ENCODE measurements around the gene ATG16L1. TPM values are rescaled to one million over a fixed set of nuclear protein-coding genes. Genes with fewer than 3 reads are reported as not detected.

The ATG16L1 gene
- total and polyA plus RNA-seq, 9 of the 15 experiments (the other 6 are each of a cell fraction or from before 2014, with no cell fraction given), result 6.4 to 21.3 (median 17.2) TPM

DNA sequence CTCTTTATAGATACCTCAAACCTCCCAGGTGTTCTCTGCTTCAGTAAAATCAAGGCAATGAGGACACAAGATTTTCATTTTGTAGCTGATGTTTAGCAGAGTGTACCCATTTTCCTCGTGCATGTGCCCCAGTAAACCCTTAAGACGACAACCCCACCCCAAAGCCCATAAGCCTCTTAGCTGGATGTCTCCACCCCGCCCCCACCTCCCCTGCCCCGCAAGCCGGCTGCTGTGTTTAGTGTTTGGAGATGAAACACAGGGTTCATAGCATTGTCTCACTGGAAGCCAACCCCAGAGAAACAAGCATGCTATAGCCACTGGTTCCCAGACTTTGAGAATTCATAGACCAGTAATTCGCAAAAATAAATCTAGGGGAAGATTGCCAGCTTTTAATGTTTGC is 50.3 kb downstream of the ATG16L1 start:
- Histone ChIP-seq H2AFZ (ENCODE audit: low read depth, low read length) (no peak overlapping the region), H3K9me1 (ENCODE audit: control insufficient read depth, insufficient read depth, low read length) (no peaks in the 10 kb centered on the region), H3K9me3 (replicated peaks; ENCODE audit: control insufficient read depth, insufficient read depth, low read depth, low read length) (no peaks in the 10 kb centered on the region), H3K4me1 (replicated peaks in 1 of 2; ENCODE audit: control insufficient read depth in 2 of 2, insufficient read depth in 2 of 2, low read length in 2 of 2) (no peaks in the 10 kb centered on the region; a peak in 1 of 5 replicates), H3K4me3 (no peak overlapping the region), H3K9ac (ENCODE audit: insufficient read depth in 1 of 2, low read depth in 2 of 2, low read length in 2 of 2) (no peak overlapping the region), H3K4me2 (ENCODE audit: insufficient read depth, low read length) (no peak overlapping the region), H3K27me3 (ENCODE audit: control insufficient read depth in 2 of 2, insufficient read depth in 2 of 2, low read length in 2 of 2) (no peaks in the 10 kb centered on the region), H3K79me2 (ENCODE audit: control insufficient read depth, insufficient read depth, low read length) (no peaks in the 10 kb centered on the region), H4K20me1 (replicated peaks; ENCODE audit: control insufficient read depth, insufficient read depth, low read length) (no peaks in the 10 kb centered on the region), H3K36me3 (ENCODE audit: control insufficient read depth, insufficient read depth, low read length) (no peaks in the 10 kb centered on the region), H3K27ac (ENCODE audit: extremely low read depth, low read depth, low read length) (no peak overlapping the region)
- DNase-seq (ENCODE audit: extremely low read depth in 1 of 4, low spot score in 3 of 4) (no peak), ATAC-seq (no peak), FAIRE-seq (no peak)
- intact Hi-C loops (cut with micrococcal nuclease), result no loop called here
- CTCF ChIA-PET (ENCODE audit: low intra/inter-chr PET ratio), result no interaction called here
- BruUV-seq (replicated peaks), result no TSS peak
- in situ Hi-C loops (cut with MboI), result no loop called here
- POLR2A ChIA-PET, result no interaction called here
- TF ChIP-seq SRF (CRISPR knock-in tag; IDR thresholded peaks at IDR 0.05) (no peak), LCOR (CRISPR knock-in tag; IDR thresholded peaks at IDR 0.05) (no peak), TAF1 (IDR thresholded peaks at IDR 0.05; ENCODE audit: control insufficient read depth, extremely low read depth, insufficient read depth, low read length, severe bottlenecking) (no peak)
- WGBS (ENCODE audit: insufficient coverage, low coverage, missing lambda C conversion rate), result 6% methylated on average over 6 of the region's 6 CpGs

- 25% methylated on average over 3 of the region's 3 CpGs for WGBS (ENCODE audit: insufficient coverage, low coverage, missing lambda C conversion rate)
- Histone ChIP-seq H3K27me3 (ENCODE audit: control insufficient read depth in 2 of 2, insufficient read depth in 2 of 2, low read length in 2 of 2) (peaks cover 0 to 5% of the 10 kb centered on the region in 2 experiments; a peak in 1 of 5 replicates), H3K79me2 (ENCODE audit: control insufficient read depth, insufficient read depth, low read length) (no peaks in the 10 kb centered on the region), H3K4me1 (replicated peaks in 1 of 2; ENCODE audit: control insufficient read depth in 2 of 2, insufficient read depth in 2 of 2, low read length in 2 of 2) (no peaks in the 10 kb centered on the region; a peak in 1 of 5 replicates), H2AFZ (ENCODE audit: low read depth, low read length) (no peak overlapping the region), H3K9me3 (replicated peaks; ENCODE audit: control insufficient read depth, insufficient read depth, low read depth, low read length) (no peaks in the 10 kb centered on the region), H3K9ac (ENCODE audit: insufficient read depth in 1 of 2, low read depth in 2 of 2, low read length in 2 of 2) (no peak overlapping the region), H3K9me1 (ENCODE audit: control insufficient read depth, insufficient read depth, low read length) (no peaks in the 10 kb centered on the region), H4K20me1 (replicated peaks; ENCODE audit: control insufficient read depth, insufficient read depth, low read length) (no peaks in the 10 kb centered on the region), H3K36me3 (ENCODE audit: control insufficient read depth, insufficient read depth, low read length) (no peaks in the 10 kb centered on the region), H3K27ac (ENCODE audit: extremely low read depth, low read depth, low read length) (no peak overlapping the region), H3K4me2 (ENCODE audit: insufficient read depth, low read length) (no peak overlapping the region), H3K4me3 (no peak overlapping the region)
- FAIRE-seq (no peak), DNase-seq (ENCODE audit: extremely low read depth in 1 of 4, low spot score in 3 of 4) (no peak), ATAC-seq (no peak)
- in situ Hi-C loops (cut with MboI), result no loop called here
- POLR2A ChIA-PET, result no interaction called here
- CTCF ChIA-PET (ENCODE audit: low intra/inter-chr PET ratio), result no interaction called here
- no TSS peak for BruUV-seq (replicated peaks)
- intact Hi-C loops (cut with micrococcal nuclease), result no loop called here
- TF ChIP-seq EP400 (IDR thresholded peaks at IDR 0.05) (no peak), NFATC3 (IDR thresholded peaks at IDR 0.05) (no peak), FOS (IDR thresholded peaks at IDR 0.05; ENCODE audit: extremely low read depth, insufficient read length) (no peak), FOXJ3 (CRISPR knock-in tag; IDR thresholded peaks at IDR 0.05) (no peak), NR3C1 (CRISPR knock-in tag; IDR thresholded peaks at IDR 0.05) (no peak), ZNF140 (CRISPR knock-in tag; IDR thresholded peaks at IDR 0.05) (no peak), PATZ1 (CRISPR knock-in tag; IDR thresholded peaks at IDR 0.05; ENCODE audit: borderline replicate concordance) (no peak)
These were observed 51.8 kb downstream of the ATG16L1 start for GRCh38 chr2:233303252-233303651.

Measured in K562 (cell line).